ENCODE measurements around the gene ELP1. TPM values are rescaled to one million over a fixed set of nuclear protein-coding genes. Genes with fewer than 3 reads are reported as not detected.
"Not testable (repeated sequence)": the region's sequence is repeated elsewhere in the genome, so short reads cannot be mapped to it uniquely, and the experiment has no call there.

Gene ELP1
- total and polyA plus RNA-seq, 2 experiments from 2014 or later = 14.5 to 24.1 TPM

GRCh38 chr9:108851138-108851537, 82.8 kb downstream of the ELP1 start:
- Histone ChIP-seq H4K20me1 (ENCODE audit: insufficient read depth) (no peaks in the 10 kb centered on the region), H3K4me1 (ENCODE audit: insufficient read depth) (no peaks in the 10 kb centered on the region), H3K27ac (no peak overlapping the region), H3K9me3 (ENCODE audit: low read depth) (no peaks in the 10 kb centered on the region), H3F3A (ENCODE audit: insufficient read depth) (no peaks in the 10 kb centered on the region), H3K36me3 (ENCODE audit: low read depth) (no peaks in the 10 kb centered on the region), H3K4me2 (ENCODE audit: unreplicated experiment) (no peak overlapping the region), H3K9me2 (ENCODE audit: insufficient read depth) (no peaks in the 10 kb centered on the region), H2AFZ (no peak overlapping the region), H3K9ac (no peak overlapping the region), H3K27me3 (replicated peaks; ENCODE audit: insufficient read depth) (peaks cover 3% of the 10 kb centered on the region; the same call in 1 of the 2 replicates), H3K4me3 (no peak overlapping the region), H3K79me2 (ENCODE audit: insufficient read depth) (no peaks in the 10 kb centered on the region)
- in situ Hi-C loops (cut with MboI) = no loop called here
- TF ChIP-seq EZH2 (IDR thresholded peaks at IDR 0.05; ENCODE audit: insufficient read depth, poor library complexity, severe bottlenecking) (no peak), EZH2phosphoT487 (IDR thresholded peaks at IDR 0.05; ENCODE audit: insufficient read depth, low read depth) (no peak)
- no peak for DNase-seq
- 59 to 62% methylated on average over 3 of the region's 3 CpGs for WGBS, 2 experiments (ENCODE audit: low coverage in 1 of 2, low lambda C conversion rate in 2 of 2, missing lambda C conversion rate in 2 of 2)

GRCh38 chr9:108850293-108850897, 83.5 kb downstream of the ELP1 start:
- no peaks in the 10 kb centered on the region for H3F3A ChIP-seq (ENCODE audit: insufficient read depth)
- no peaks in the 10 kb centered on the region for H3K79me2 ChIP-seq (ENCODE audit: insufficient read depth)
- H3K9me2 ChIP-seq (ENCODE audit: insufficient read depth) = no peaks in the 10 kb centered on the region
- H3K4me2 ChIP-seq (ENCODE audit: unreplicated experiment) = no peak overlapping the region
- H3K4me1 ChIP-seq (ENCODE audit: insufficient read depth) = no peaks in the 10 kb centered on the region
- no peak overlapping the region for H3K4me3 ChIP-seq
- H3K36me3 ChIP-seq (ENCODE audit: low read depth) = no peaks in the 10 kb centered on the region
- in situ Hi-C loops (cut with MboI) = no loop called here
- peak; percentile 42 for DNase-seq
- no peak overlapping the region for H3K9ac ChIP-seq
- 92 to 93% methylated on average over 3 of the region's 3 CpGs for WGBS, 2 experiments (ENCODE audit: low coverage in 1 of 2, low lambda C conversion rate in 2 of 2, missing lambda C conversion rate in 2 of 2)
- no peak overlapping the region for H2AFZ ChIP-seq
- no peak overlapping the region for H3K27ac ChIP-seq
- no peaks in the 10 kb centered on the region for H4K20me1 ChIP-seq (ENCODE audit: insufficient read depth)
- TF ChIP-seq EZH2phosphoT487 (IDR thresholded peaks at IDR 0.05; ENCODE audit: insufficient read depth, low read depth) (no peak), EZH2 (IDR thresholded peaks at IDR 0.05; ENCODE audit: insufficient read depth, poor library complexity, severe bottlenecking) (no peak)
- peaks cover 3% of the 10 kb centered on the region; the same call in 1 of the 2 replicates for H3K27me3 ChIP-seq (replicated peaks; ENCODE audit: insufficient read depth)
- no peaks in the 10 kb centered on the region for H3K9me3 ChIP-seq (ENCODE audit: low read depth)

- H3K9ac ChIP-seq; H3K4me1 ChIP-seq (ENCODE audit: insufficient read depth); in situ Hi-C loops (cut with MboI): not testable (repeated sequence)
Measured at GRCh38 chr9:108848296-108848695, 85.6 kb downstream of the ELP1 start.

GRCh38 chr9:108845947-108846346, 88.0 kb downstream of the ELP1 start:
- H3K4me2 ChIP-seq (ENCODE audit: unreplicated experiment) = no peak overlapping the region
- no peak overlapping the region for H3K27ac ChIP-seq
- no peaks in the 10 kb centered on the region for H4K20me1 ChIP-seq (ENCODE audit: insufficient read depth)
- H3F3A ChIP-seq (ENCODE audit: insufficient read depth) = no peaks in the 10 kb centered on the region
- no peaks in the 10 kb centered on the region for H3K4me1 ChIP-seq (ENCODE audit: insufficient read depth)
- no peak for TF ChIP-seq EZH2phosphoT487 (IDR thresholded peaks at IDR 0.05; ENCODE audit: insufficient read depth, low read depth)
- TF ChIP-seq EZH2 (IDR thresholded peaks at IDR 0.05; ENCODE audit: insufficient read depth, poor library complexity, severe bottlenecking) = no peak
- no peaks in the 10 kb centered on the region for H3K9me3 ChIP-seq (ENCODE audit: low read depth)
- H3K27me3 ChIP-seq (replicated peaks; ENCODE audit: insufficient read depth) = peaks cover 7% of the 10 kb centered on the region; the same call in 1 of the 2 replicates
- H3K9me2 ChIP-seq (ENCODE audit: insufficient read depth) = no peaks in the 10 kb centered on the region
- no peak overlapping the region for H3K9ac ChIP-seq
- H3K4me3 ChIP-seq = no peak overlapping the region
- H3K79me2 ChIP-seq (ENCODE audit: insufficient read depth) = no peaks in the 10 kb centered on the region
- no peak for DNase-seq
- in situ Hi-C loops (cut with MboI) = no loop called here
- no peaks in the 10 kb centered on the region for H3K36me3 ChIP-seq (ENCODE audit: low read depth)
- no peak overlapping the region for H2AFZ ChIP-seq
- WGBS, 2 experiments (ENCODE audit: low coverage in 1 of 2, low lambda C conversion rate in 2 of 2, missing lambda C conversion rate in 2 of 2) = 30 to 42% methylated on average over 2 of the region's 2 CpGs

More at GRCh38 chr9:108848296-108848695, 85.6 kb downstream of the ELP1 start:
- not testable (repeated sequence) for H3K9me3 ChIP-seq (ENCODE audit: low read depth); H3K4me2 ChIP-seq (ENCODE audit: unreplicated experiment); H3F3A ChIP-seq (ENCODE audit: insufficient read depth); H3K79me2 ChIP-seq (ENCODE audit: insufficient read depth); H3K27me3 ChIP-seq (replicated peaks; ENCODE audit: insufficient read depth); H3K36me3 ChIP-seq (ENCODE audit: low read depth); H2AFZ ChIP-seq; H3K9me2 ChIP-seq (ENCODE audit: insufficient read depth); H3K27ac ChIP-seq; DNase-seq; H4K20me1 ChIP-seq (ENCODE audit: insufficient read depth); H3K4me3 ChIP-seq
- 77 to 79% methylated on average over 8 of the region's 8 CpGs for WGBS, 2 experiments (ENCODE audit: low coverage in 1 of 2, low lambda C conversion rate in 2 of 2, missing lambda C conversion rate in 2 of 2)

DNA sequence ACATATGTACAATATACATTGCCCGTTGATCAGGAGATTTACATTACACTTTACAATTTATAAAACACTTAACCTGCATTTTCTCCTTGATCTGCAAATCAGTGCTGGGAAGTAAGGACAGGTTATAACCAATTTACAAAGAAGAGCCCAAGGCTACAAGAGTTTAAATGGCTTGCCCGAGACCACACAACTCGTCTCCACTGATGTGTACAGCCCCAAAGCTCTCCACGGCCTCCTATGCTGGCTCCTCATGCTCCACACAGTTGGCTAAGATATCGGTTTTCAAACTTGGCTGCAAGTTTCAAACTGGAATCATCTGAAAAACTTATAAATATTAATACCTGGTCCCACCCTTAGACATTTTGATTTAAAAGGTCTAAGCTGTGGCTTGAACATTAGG, 88.4 kb downstream of the ELP1 start:
- H3K4me1 ChIP-seq (ENCODE audit: insufficient read depth) = no peaks in the 10 kb centered on the region
- WGBS, 2 experiments (ENCODE audit: low coverage in 1 of 2, low lambda C conversion rate in 2 of 2, missing lambda C conversion rate in 2 of 2) = 72 to 75% methylated on average over 5 of the region's 5 CpGs
- no peak overlapping the region for H3K27ac ChIP-seq
- peaks cover 5% of the 10 kb centered on the region; the same call in 1 of the 2 replicates for H3K27me3 ChIP-seq (replicated peaks; ENCODE audit: insufficient read depth)
- no peak for DNase-seq
- no peak overlapping the region for H2AFZ ChIP-seq
- H3K36me3 ChIP-seq (ENCODE audit: low read depth) = no peaks in the 10 kb centered on the region
- no peaks in the 10 kb centered on the region for H3F3A ChIP-seq (ENCODE audit: insufficient read depth)
- no peak overlapping the region for H3K4me2 ChIP-seq (ENCODE audit: unreplicated experiment)
- H3K79me2 ChIP-seq (ENCODE audit: insufficient read depth) = no peaks in the 10 kb centered on the region
- no peak overlapping the region for H3K4me3 ChIP-seq
- H3K9me3 ChIP-seq (ENCODE audit: low read depth) = no peaks in the 10 kb centered on the region
- no peak overlapping the region for H3K9ac ChIP-seq
- no peaks in the 10 kb centered on the region for H4K20me1 ChIP-seq (ENCODE audit: insufficient read depth)
- no peak for TF ChIP-seq EZH2 (IDR thresholded peaks at IDR 0.05; ENCODE audit: insufficient read depth, poor library complexity, severe bottlenecking)
- no peak for TF ChIP-seq EZH2phosphoT487 (IDR thresholded peaks at IDR 0.05; ENCODE audit: insufficient read depth, low read depth)
- in situ Hi-C loops (cut with MboI) = no loop called here
- H3K9me2 ChIP-seq (ENCODE audit: insufficient read depth) = no peaks in the 10 kb centered on the region
